ENCODE measurements around the gene PPP1R14C.

PPP1R14C gene

DNA sequence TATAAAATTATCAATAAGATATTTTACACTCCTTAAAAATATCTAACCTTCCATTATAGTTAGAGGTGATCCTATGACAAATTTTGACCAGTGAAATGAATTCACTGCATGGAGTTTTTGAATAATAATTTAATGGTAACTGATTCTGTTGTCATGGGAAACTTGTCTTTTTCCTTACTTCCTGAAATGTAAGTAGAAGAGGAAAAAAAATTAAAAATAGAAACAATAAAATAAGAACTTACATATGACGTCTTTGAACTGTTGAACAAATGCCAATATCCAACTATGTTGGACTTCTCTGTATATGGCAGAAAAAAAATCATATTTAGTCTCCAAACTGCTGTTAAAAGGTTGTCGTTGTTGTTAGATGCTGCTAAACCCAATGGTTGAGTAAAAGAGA is 26.3 kb downstream of the PPP1R14C start:
- TF ChIP-seq TEAD4 (IDR thresholded peaks at IDR 0.05) (no peak), EP300 (IDR thresholded peaks at IDR 0.05; ENCODE audit: borderline replicate concordance) (no peak), RAD21 (IDR thresholded peaks at IDR 0.05; ENCODE audit: low read depth) (no peak), TCF12 (IDR thresholded peaks at IDR 0.05; ENCODE audit: low read depth) (no peak), CREB1 (IDR thresholded peaks at IDR 0.05; ENCODE audit: low read depth) (no peak), NFIC (IDR thresholded peaks at IDR 0.05) (no peak), YY1 (IDR thresholded peaks at IDR 0.05; ENCODE audit: low read depth) (no peak), ZBTB7A (IDR thresholded peaks at IDR 0.05; ENCODE audit: low read depth) (no peak), TAF1 (IDR thresholded peaks at IDR 0.05; ENCODE audit: low read depth) (no peak), CEBPB (IDR thresholded peaks at IDR 0.05) (no peak), FOXM1 (IDR thresholded peaks at IDR 0.05; ENCODE audit: borderline replicate concordance, low read depth) (no peak)
- TF ChIP-seq, protein P1, sequence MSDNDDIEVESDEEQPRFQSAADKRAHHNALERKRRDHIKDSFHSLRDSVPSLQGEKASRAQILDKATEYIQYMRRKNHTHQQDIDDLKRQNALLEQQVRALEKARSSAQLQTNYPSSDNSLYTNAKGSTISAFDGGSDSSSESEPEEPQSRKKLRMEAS (IDR thresholded peaks at IDR 0.05), result no peak
- TF ChIP-seq, protein P2, sequence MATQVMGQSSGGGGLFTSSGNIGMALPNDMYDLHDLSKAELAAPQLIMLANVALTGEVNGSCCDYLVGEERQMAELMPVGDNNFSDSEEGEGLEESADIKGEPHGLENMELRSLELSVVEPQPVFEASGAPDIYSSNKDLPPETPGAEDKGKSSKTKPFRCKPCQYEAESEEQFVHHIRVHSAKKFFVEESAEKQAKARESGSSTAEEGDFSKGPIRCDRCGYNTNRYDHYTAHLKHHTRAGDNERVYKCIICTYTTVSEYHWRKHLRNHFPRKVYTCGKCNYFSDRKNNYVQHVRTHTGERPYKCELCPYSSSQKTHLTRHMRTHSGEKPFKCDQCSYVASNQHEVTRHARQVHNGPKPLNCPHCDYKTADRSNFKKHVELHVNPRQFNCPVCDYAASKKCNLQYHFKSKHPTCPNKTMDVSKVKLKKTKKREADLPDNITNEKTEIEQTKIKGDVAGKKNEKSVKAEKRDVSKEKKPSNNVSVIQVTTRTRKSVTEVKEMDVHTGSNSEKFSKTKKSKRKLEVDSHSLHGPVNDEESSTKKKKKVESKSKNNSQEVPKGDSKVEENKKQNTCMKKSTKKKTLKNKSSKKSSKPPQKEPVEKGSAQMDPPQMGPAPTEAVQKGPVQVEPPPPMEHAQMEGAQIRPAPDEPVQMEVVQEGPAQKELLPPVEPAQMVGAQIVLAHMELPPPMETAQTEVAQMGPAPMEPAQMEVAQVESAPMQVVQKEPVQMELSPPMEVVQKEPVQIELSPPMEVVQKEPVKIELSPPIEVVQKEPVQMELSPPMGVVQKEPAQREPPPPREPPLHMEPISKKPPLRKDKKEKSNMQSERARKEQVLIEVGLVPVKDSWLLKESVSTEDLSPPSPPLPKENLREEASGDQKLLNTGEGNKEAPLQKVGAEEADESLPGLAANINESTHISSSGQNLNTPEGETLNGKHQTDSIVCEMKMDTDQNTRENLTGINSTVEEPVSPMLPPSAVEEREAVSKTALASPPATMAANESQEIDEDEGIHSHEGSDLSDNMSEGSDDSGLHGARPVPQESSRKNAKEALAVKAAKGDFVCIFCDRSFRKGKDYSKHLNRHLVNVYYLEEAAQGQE (IDR thresholded peaks at IDR 0.05; ENCODE audit: low read depth), result no peak

DNA sequence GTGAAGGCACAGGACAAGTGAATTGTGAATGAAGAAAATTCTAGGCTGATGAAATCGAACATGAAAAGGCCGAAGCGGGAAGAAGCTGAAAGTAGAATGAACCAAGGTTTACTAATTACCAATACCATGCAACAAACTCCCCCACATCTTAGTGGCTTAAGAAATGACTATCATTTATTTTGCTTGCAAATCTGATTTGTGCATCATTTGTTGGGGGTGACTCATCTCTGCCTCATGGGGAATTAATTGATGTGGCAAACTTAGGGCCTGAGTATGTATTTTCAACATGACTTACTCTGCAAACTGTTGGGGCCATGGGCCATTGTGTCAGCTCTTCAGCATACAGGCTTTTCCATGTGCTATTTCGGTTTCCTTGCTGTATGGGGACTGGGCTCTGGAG is 26.8 kb downstream of the PPP1R14C start:
- TF ChIP-seq EGR1 (IDR thresholded peaks at IDR 0.05), result no peak
- no peak for TF ChIP-seq FOXM1 (IDR thresholded peaks at IDR 0.05; ENCODE audit: borderline replicate concordance, low read depth)
- TF ChIP-seq, protein P3, sequence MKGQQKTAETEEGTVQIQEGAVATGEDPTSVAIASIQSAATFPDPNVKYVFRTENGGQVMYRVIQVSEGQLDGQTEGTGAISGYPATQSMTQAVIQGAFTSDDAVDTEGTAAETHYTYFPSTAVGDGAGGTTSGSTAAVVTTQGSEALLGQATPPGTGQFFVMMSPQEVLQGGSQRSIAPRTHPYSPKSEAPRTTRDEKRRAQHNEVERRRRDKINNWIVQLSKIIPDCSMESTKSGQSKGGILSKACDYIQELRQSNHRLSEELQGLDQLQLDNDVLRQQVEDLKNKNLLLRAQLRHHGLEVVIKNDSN (IDR thresholded peaks at IDR 0.05), result no peak
- TF ChIP-seq TEAD4 (IDR thresholded peaks at IDR 0.05), result no peak
- TF ChIP-seq, protein P1 (IDR thresholded peaks at IDR 0.05), result no peak
- no peak for TF ChIP-seq RAD21 (IDR thresholded peaks at IDR 0.05; ENCODE audit: low read depth)
- no peak for TF ChIP-seq YY1 (IDR thresholded peaks at IDR 0.05; ENCODE audit: low read depth)
- no peak for TF ChIP-seq EP300 (IDR thresholded peaks at IDR 0.05; ENCODE audit: borderline replicate concordance)
- TF ChIP-seq TAF1 (IDR thresholded peaks at IDR 0.05; ENCODE audit: low read depth), result no peak
- TF ChIP-seq CEBPB (IDR thresholded peaks at IDR 0.05), result no peak
- no peak for TF ChIP-seq TCF12 (IDR thresholded peaks at IDR 0.05; ENCODE audit: low read depth)
- TF ChIP-seq CREB1 (IDR thresholded peaks at IDR 0.05; ENCODE audit: low read depth), result no peak
- TF ChIP-seq, protein P2 (IDR thresholded peaks at IDR 0.05; ENCODE audit: low read depth), result no peak
- no peak for TF ChIP-seq ZBTB7A (IDR thresholded peaks at IDR 0.05; ENCODE audit: low read depth)
- TF ChIP-seq NFIC (IDR thresholded peaks at IDR 0.05), result no peak

DNA sequence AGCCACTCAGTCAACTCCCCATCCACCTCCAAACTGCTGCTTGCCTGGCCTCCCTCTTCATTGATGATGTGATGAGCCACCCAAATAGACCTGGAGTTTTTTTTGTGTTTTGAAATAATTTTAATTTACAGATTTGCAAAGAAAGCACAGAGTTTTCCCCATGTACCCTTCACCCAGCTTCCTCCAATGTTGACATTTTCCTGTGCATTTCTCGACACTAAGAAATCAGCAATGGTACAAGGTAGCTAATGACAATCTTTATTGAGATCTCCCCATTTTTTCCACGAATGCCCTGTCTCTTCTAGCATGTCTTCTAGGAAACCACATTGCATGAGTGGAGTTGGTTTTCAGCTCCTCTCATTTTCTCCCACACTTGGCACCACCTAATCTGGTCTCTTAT is 30.1 kb downstream of the PPP1R14C start:
- no peak for TF ChIP-seq TAF1 (IDR thresholded peaks at IDR 0.05; ENCODE audit: low read depth)
- TF ChIP-seq, protein P1 (IDR thresholded peaks at IDR 0.05), result no peak
- TF ChIP-seq TCF12 (IDR thresholded peaks at IDR 0.05; ENCODE audit: low read depth), result no peak
- no peak for TF ChIP-seq CREB1 (IDR thresholded peaks at IDR 0.05; ENCODE audit: low read depth)
- no peak for TF ChIP-seq FOXM1 (IDR thresholded peaks at IDR 0.05; ENCODE audit: borderline replicate concordance, low read depth)
- no peak for TF ChIP-seq TEAD4 (IDR thresholded peaks at IDR 0.05)
- TF ChIP-seq, protein P3 (IDR thresholded peaks at IDR 0.05), result no peak
- no peak for TF ChIP-seq RAD21 (IDR thresholded peaks at IDR 0.05; ENCODE audit: low read depth)
- no peak for TF ChIP-seq YY1 (IDR thresholded peaks at IDR 0.05; ENCODE audit: low read depth)
- no peak for TF ChIP-seq NFIC (IDR thresholded peaks at IDR 0.05)
- TF ChIP-seq ZBTB7A (IDR thresholded peaks at IDR 0.05; ENCODE audit: low read depth), result no peak
- TF ChIP-seq CEBPB (IDR thresholded peaks at IDR 0.05), result no peak
- no peak for TF ChIP-seq EP300 (IDR thresholded peaks at IDR 0.05; ENCODE audit: borderline replicate concordance)
- TF ChIP-seq, protein P2 (IDR thresholded peaks at IDR 0.05; ENCODE audit: low read depth), result no peak
- TF ChIP-seq EGR1 (IDR thresholded peaks at IDR 0.05), result no peak

DNA sequence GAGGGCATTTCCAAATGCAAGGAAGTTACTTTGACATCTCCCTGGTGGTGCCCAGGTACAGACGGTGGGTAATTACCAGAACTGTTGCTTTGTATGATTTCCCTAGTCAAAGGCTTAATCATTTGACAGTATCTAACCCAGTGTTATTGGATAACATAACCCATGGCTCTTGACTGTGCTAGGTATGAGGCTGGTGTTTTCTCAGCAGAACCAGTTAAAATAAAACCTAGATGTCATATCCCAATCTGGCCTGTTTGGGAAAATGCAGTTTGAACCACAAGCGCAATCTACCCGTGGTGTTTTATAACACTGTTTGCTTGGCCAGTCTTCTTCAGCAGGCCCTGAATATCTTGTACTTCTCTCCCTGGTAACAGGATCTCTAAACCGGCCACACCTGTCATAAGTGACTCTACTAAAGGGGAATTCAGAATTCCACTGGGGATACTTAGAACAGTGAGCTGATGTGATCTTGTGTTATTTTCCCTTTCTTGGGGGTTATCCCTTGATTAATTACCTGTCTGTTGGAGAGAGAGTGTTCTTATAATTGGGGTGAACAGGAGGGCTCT is 32.8 kb downstream of the PPP1R14C start:
- TF ChIP-seq EP300 (IDR thresholded peaks at IDR 0.05; ENCODE audit: borderline replicate concordance) (no peak), YY1 (IDR thresholded peaks at IDR 0.05; ENCODE audit: low read depth) (no peak), NFIC (IDR thresholded peaks at IDR 0.05) (no peak), TCF12 (IDR thresholded peaks at IDR 0.05; ENCODE audit: low read depth) (no peak), CEBPB (IDR thresholded peaks at IDR 0.05) (no peak), EGR1 (IDR thresholded peaks at IDR 0.05) (no peak)

Data from Ishikawa (cell line).